Activated T-helper 1 cell treated with anti-CD3 and anti-CD28 coated beads, Interleukin-12 subunit alpha, Interleukin-12 subunit beta, Interleukin-2, Interleukin-4 antibody, amounts not matched to agents 30 ng/mL and 10 ng/mL and 1 ng/mL, durations not matched to agents 14 hours and 24 hours and 36 hours (primary cell): Measurements from ENCODE around the gene MROH7. TPM values are rescaled to one million over a fixed set of nuclear protein-coding genes. Genes with fewer than 3 reads are reported as not detected.
"Not testable (repeated sequence)": the region's sequence is repeated elsewhere in the genome, so short reads cannot be mapped to it uniquely, and the experiment has no call there.

Experiments used
- DNase-seq: peaks from one replicate; pipeline ENCODE4 v3.0.0; 2021; ENCODE audit warnings: low spot score
- H3K27ac Mint-ChIP-seq: one replicate; pipeline ENCODE4 v1.8.0; 2021; ENCODE audit warnings: mild to moderate bottlenecking, mixed read lengths
- H3K27me3 Mint-ChIP-seq: one replicate; pipeline ENCODE4 v1.8.0; 2022; ENCODE audit warnings: mild to moderate bottlenecking, moderate library complexity, mixed read lengths; ENCODE audit not compliant: insufficient read depth
- H3K36me3 Mint-ChIP-seq: one replicate; pipeline ENCODE4 v1.8.0; 2021; ENCODE audit warnings: low read depth, mixed read lengths
- H3K4me1 Mint-ChIP-seq: one replicate; pipeline ENCODE4 v1.8.0; 2021; ENCODE audit warnings: low read depth, mixed read lengths
- H3K4me3 Mint-ChIP-seq: one replicate; pipeline ENCODE4 v1.8.0; 2021; ENCODE audit warnings: mild to moderate bottlenecking, moderate library complexity, mixed read lengths
- H3K9me3 Mint-ChIP-seq: one replicate; pipeline ENCODE4 v1.8.0; 2021; ENCODE audit warnings: mixed read lengths
- intact Hi-C: fragments of 100-400 bp; cut with micrococcal nuclease; formaldehyde crosslinking; loops from one replicate; pipeline ENCODE4 v1.15.1; 2024
- total RNA-seq: library from RNA; stranded (reverse); gene quantifications from 2 replicates; pipeline ENCODE4 v1.2.3, GENCODE V29; 2022

The MROH7 gene
- total RNA-seq, 1 donor from 2014 or later, result not detected

DNA sequence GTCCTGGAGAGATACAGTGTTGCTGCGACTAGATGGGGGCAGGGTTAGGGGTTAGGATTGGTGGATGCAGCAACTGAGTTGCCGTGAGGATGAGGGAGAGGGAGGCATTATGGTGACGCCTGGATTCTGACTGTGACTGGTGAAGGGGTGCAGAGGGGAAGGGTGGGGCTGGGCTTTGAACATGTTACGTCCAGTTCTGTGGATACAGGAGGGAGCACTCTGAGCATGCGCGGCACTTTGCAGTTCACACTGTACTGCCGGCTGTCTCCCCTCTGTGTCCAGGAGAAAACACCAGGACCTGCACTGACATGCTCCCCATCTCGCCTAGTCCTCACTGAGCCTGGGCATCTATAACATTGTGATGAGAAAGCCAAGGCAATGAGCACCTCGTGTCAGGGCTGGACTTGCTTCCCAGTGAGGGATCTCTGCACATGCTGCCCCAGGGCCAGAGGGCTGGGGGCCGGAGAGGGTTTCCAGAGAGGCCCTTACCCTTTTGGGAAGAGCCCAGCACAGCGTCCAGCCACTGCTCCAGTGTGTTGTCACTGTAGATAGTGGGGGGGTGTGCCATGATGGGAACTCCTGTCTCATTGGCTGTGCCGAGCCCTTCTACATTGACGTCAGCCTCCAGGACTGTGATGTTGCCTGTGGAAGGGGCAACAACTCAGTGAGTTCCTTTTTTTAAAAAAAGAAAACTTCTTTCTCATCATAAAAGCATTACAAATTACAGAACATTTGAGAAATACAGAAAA, 25.9 kb upstream of the MROH7 start:
- H3K4me1 Mint-ChIP-seq, result no peaks in the 10 kb centered on the region
- DNase-seq, result no peak
- no peaks in the 10 kb centered on the region for H3K36me3 Mint-ChIP-seq

DNA sequence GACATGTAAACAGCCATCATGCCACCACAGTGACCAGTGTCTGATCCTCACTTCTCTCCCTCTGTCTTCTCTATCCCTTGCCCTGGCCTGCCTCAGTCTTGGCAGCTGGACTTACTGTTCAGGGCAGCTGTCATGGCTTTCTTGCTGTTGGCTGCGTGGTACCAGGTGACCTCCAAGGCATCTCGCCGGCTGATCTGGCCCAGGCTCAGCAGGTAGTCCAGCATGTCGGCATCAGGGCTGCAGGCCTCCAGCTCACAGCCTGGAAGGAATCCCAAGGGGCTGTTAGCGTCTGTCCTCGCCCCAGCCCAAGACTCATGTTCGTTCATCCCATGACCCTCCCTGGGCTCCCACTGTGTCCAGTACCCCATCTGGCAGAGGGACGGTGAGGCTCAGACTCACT, 21.8 kb upstream of the MROH7 start:
- Mint-ChIP-seq H3K27me3 (peaks cover 3% of the 10 kb centered on the region), H3K4me3 (no peak overlapping the region), H3K4me1 (no peaks in the 10 kb centered on the region), H3K27ac (no peak overlapping the region), H3K9me3 (no peaks in the 10 kb centered on the region), H3K36me3 (no peaks in the 10 kb centered on the region)
- no peak for DNase-seq
- intact Hi-C loops, result no loop called here

More for the DNA sequence above, 25.9 kb upstream of the MROH7 start:
- no peaks in the 10 kb centered on the region for H3K27me3 Mint-ChIP-seq
- no peak overlapping the region for H3K27ac Mint-ChIP-seq
- H3K9me3 Mint-ChIP-seq, result no peaks in the 10 kb centered on the region
- H3K4me3 Mint-ChIP-seq, result no peak overlapping the region
- intact Hi-C loops, result no loop called here

DNA sequence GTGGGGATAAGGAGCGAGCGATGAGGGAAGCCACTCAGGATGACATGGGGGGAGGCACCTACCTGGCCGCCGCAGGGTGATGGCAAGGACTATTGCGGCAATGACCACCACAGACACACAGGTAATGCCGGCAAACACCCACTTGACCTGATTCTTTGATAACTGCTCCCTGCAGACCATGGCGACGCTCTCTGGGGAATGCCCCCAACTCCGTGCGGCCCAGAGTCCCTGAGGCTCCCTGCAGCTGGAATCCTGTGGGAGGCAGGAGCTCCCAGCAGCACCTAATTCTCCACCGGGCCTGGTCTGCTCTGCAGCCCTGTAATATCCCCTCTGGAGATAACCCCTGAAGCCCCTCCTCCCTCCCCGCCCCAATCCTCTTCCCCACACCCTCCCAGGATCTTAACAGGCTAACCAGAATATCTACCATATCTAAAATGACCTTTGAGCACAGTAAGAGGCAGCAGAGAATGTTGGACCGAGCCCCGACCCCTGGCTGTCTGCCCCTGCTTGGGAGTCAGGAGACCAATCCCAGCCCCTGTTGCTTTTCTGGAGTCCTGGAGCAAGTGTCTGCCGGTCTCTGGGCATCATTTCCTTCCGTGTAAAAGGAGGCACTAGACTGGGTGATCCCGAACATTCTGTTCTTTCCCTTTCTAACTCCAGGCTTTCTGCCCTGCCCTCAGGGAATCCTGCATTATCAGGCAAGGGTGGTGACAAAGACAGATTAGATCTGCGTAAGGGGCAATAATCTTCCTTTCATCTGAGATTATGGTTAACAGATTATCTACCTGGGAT, 18.2 kb upstream of the MROH7 start, which contains the start of gene FAM151A:
Gene FAM151A (minus strand): TSS at position 310 of the 792 bp plus-strand sequence. CDS start 130 bp downstream, at position 180.
- Mint-ChIP-seq H3K36me3 (no peaks in the 10 kb centered on the region), H3K27me3 (peaks cover 3% of the 10 kb centered on the region), H3K4me3 (no peak within 1 kb of the TSS), H3K27ac (no peak within 1 kb of the TSS), H3K9me3 (no peaks in the 10 kb centered on the region), H3K4me1 (no peaks in the 10 kb centered on the region)
- no peak for DNase-seq
- intact Hi-C loops, result no loop called here

DNA sequence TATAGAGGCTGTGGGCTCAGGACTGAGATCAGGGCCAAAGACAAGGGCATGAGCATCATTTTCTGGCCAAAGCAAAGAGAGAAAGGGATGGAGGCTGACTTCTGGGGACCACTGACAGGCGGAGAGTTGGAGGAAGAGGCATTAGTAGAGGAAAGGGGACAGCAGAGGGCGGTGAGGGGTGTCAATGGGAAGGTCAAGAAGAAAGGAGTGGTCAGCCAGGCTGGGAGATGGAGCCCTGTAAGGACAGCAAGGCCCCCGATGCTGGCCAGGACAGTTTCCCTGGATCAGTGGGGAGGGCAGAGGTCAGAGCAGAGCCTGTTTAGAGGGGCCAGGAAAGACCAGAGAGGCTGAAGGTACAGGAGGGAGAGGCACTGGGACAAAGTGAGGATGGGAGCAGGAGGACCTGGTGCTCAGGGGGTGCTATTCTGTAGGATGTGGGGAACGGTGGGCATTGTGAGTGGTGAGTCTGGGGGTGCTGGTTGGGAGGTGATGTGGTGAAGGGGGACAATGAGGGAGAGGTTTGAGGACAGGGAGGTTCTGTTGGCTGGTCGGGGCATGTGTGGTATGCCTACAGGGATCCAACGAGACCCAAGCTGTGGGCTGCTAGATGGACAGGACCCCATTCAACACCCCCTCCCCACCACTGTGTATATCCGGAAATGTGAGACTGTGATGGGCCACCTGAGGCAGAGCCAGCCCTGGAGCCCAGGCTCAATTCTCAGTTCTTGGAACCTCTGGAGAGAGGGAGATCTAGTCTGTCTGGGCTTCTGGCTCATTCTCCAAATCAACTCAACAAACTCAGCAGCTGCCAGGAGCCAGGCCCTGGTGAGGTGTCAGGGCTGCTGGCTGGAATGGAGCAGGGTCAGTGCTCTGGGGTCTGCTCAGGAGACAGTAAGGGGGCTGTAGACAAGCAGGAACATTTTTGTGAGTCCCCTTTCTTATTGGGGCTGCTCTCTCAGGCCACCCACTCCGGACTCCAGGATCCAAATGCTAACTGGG, 16.8 kb upstream of the MROH7 start:
- Mint-ChIP-seq H3K27me3 (peaks cover 3% of the 10 kb centered on the region), H3K4me1 (no peaks in the 10 kb centered on the region), H3K27ac (no peak overlapping the region), H3K4me3 (no peak overlapping the region), H3K9me3 (no peaks in the 10 kb centered on the region), H3K36me3 (no peaks in the 10 kb centered on the region)
- DNase-seq, result no peak
- intact Hi-C loops, result no loop called here

DNA sequence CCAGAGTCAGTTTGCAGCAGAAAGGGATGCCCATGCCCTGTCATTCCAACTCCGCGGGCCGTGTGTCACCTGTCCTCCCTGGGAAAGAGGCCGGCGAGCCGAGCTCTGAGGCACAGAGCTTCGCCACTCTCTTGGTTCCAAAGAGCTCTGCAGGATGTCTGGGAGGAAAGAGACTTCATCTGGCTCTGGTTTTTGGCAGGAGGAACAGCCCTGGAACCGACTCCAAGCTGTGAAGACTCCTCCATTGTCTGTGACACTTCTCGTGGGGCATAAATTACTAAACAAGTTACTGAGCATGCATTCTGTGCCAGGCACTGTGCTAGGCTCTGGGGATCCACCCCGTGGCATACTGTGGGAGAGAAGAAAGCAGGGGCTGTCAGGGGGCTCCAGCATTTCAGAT, 14.4 kb upstream of the MROH7 start:
- Mint-ChIP-seq H3K4me1 (no peaks in the 10 kb centered on the region), H3K27ac (no peak overlapping the region), H3K9me3 (no peaks in the 10 kb centered on the region), H3K36me3 (no peaks in the 10 kb centered on the region), H3K4me3 (no peak overlapping the region), H3K27me3 (peaks cover 4% of the 10 kb centered on the region)
- intact Hi-C loops, result no loop called here
- no peak for DNase-seq

DNA sequence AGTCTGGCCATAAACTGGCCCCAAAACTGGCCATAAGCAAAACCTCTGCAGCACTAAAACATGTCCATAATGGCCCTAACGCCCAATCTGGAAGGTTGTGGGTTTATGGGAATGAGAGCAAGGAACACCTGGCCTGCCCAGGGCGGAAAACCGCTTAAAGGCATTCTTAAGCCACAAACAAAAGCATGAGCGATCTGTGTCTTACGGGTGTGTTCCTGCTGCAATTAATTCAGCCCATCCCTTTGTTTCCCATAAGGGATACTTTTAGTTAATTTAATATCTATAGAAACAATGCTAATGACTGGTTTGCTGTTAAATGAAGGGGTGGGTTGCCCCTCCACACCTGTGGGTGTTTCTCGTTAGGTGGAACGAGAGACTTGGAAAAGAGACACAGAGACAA, 5.8 kb upstream of the MROH7 start:
- H3K36me3 Mint-ChIP-seq, intact Hi-C loops, H3K4me3 Mint-ChIP-seq, H3K27ac Mint-ChIP-seq, H3K4me1 Mint-ChIP-seq, H3K9me3 Mint-ChIP-seq, DNase-seq: not testable (repeated sequence)
- H3K27me3 Mint-ChIP-seq, result peaks cover 18% of the 10 kb centered on the region

DNA sequence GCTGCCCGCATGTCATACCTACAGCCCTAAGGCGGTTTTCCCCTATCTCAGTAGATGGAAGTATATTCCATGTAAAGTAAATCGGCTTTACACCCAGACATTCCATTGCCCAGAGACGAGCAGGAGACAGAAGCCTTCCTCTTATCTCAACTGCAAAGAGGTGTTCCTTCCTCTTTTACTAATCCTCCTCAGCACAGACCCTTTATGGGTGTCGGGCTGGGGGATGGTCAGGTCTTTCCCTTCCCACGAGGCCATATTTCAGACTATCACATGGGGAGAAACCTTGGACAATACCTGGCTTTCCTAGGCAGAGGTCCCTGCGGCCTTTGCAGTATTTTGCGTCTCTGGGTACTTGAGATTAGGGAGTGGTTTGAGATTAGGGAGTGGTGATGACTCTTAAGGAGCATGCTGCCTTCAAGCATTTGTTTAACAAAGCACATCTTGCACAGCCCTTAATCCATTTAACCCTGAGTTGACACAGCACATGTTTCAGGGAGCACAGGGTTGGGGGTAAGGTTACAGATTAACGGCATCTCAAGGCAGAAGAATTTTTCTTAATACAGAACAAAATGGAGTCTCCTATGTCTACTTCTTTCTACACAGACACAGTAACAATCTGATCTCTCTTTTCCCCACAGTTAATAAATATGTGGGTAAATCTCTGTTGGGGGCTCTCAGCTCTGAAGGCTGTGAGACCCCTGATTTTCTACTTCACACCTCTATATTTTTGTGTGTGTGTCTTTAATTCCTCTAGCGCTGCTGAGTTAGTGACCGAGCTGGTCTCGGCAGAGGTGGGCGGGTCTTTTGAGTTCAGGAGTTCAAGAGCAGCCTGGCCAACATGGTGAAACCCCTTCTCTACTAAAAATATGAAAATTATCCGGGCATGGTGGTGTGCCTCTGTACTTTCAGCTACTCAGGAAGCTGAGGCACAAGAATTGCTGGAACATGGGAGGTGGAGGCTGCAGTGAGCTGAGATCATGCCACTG, 4.8 kb upstream of the MROH7 start:
- H3K36me3 Mint-ChIP-seq, H3K4me1 Mint-ChIP-seq, DNase-seq, H3K27ac Mint-ChIP-seq, H3K9me3 Mint-ChIP-seq, H3K4me3 Mint-ChIP-seq, intact Hi-C loops: not testable (repeated sequence)
- peaks cover 18% of the 10 kb centered on the region for H3K27me3 Mint-ChIP-seq

DNA sequence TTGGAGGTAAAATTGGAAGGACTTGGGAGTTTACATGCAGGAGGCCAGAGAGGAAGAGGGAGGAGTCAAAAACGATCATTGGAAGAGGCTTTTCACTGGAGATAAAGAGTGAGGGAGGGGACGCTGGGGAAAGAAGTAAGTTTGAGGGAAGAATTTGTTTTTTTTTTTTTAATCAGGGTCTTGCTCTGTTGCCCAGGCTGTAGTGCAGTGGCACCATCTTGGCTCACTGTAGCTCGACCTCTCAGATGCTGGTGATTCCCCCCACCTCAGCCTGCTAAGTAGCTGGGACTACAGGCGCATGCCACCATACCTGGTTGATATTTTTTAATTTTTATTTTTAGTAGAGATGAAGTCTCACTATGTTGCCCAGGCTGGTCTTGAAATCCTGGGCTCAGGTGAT, 1.2 kb upstream of the MROH7 start:
- intact Hi-C loops, result no loop called here

DNA sequence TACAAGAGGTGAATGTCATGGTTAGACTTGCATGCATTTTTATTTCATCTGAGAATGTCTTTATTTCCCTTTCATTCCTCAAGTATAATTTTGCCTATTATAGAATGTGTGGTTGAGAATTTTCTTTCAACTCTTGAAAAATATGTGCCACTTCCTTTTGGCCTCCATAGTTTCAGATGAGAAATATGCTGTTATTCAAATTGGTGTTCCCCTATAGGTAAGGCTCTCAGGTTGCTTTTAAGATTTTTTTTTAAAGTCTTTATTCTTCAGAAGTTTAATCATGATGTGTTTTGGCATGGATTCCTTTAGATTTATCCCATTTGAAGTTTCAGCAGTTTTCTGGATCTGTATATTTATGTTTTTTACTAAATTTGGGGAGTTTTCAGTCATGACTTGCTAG, 2.1 kb downstream of the MROH7 start:
- intact Hi-C loops, result no loop called here
- DNase-seq, result no peak
- peaks cover 1% of the 10 kb centered on the region for H3K27me3 Mint-ChIP-seq
- H3K36me3 Mint-ChIP-seq, result no peaks in the 10 kb centered on the region
- H3K4me3 Mint-ChIP-seq, result no peak overlapping the region
- peaks cover 4% of the 10 kb centered on the region for H3K9me3 Mint-ChIP-seq
- no peak overlapping the region for H3K27ac Mint-ChIP-seq
- H3K4me1 Mint-ChIP-seq, result no peaks in the 10 kb centered on the region

More for the DNA sequence above, 1.2 kb upstream of the MROH7 start:
- no peaks in the 10 kb centered on the region for H3K36me3 Mint-ChIP-seq
- no peak for DNase-seq
- H3K27ac Mint-ChIP-seq, result no peak overlapping the region
- H3K9me3 Mint-ChIP-seq, result peaks cover 4% of the 10 kb centered on the region
- H3K27me3 Mint-ChIP-seq, result peaks cover 7% of the 10 kb centered on the region
- no peaks in the 10 kb centered on the region for H3K4me1 Mint-ChIP-seq
- H3K4me3 Mint-ChIP-seq, result no peak overlapping the region

DNA sequence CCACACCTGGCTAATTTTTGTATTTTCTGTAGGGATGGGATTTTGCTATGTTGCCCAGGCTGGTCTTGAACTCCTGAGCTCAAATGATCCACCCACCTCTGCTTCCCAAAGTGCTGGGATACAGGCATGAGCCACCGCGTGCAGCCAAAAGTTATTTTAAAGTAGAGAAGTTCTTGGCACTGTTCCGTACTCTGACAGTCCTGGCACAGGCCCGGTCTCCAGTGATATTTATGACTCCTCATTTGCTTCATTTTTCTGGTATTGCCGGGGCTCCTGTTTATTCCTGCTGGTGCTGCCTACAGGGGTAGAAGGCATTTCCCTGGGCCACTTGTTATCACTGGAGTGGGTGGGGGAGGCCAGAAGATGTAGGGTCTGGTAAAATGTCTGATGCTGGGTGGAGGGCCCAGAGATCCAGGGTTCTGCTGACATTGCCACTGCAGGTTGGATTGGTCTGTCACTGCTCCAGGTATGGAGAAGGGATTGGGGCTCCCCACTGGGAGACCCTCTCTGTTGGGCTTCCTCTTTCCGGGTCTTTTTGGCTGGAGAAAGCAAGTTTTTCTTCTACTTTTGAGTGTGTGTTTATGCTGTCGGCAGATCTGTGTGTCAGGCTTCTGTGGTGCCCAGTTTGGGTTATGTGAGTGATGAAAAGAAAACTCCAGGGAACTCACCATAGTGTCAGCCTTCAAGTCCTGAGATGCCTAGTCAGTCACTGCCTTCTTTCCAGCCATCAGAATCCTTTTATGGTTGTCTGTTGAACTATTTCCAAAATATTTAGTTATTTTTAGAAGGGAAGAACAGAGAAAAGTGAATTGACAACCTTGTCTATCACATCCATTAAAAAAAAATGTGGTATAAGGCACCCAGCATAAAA, 4.5 kb downstream of the MROH7 start:
- Mint-ChIP-seq H3K27me3 (peaks cover 1% of the 10 kb centered on the region), H3K27ac (no peak overlapping the region), H3K9me3 (peaks cover 4% of the 10 kb centered on the region), H3K36me3 (no peaks in the 10 kb centered on the region), H3K4me1 (no peaks in the 10 kb centered on the region), H3K4me3 (no peak overlapping the region)
- intact Hi-C loops, result no loop called here
- no peak for DNase-seq
